NCI-H2029 treated with DMSO at 0.1 percent for 48 hours (cell line): Measurements from ENCODE around the gene AP3D1.

ENCODE experiments used
- DNase-seq: peaks from one replicate; lab custom pipeline; 2025; lab: John Stamatoyannopoulos, UW

Gene AP3D1

GRCh38 chr19:2180881-2181632 lies 29.7 kb upstream of the AP3D1 start:
- no peak for DNase-seq

DNA sequence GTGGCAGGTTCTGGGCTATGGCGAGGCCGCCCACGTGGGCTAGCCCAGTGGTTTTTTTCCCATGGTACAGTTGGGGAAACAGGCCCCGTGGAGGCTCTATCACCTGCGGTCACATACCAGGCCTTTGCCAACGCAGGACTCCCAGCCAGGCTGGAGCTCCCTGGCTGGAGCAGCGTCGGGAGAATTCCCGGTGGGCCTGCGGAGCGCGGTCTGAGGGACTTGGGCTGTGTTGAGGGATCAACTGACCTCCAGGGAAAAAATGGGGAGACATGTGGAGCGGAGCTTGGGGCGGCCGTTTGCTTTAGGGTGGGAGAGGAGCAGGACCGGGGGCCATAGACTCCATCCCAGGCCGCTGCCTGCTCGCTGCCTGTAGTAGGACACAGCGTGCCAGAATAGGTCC lies 28.7 kb upstream of the AP3D1 start:
- DNase-seq, result no peak

GRCh38 chr19:2179095-2179494 lies 27.7 kb upstream of the AP3D1 start:
- no peak for DNase-seq

GRCh38 chr19:2176337-2176994 lies 25.1 kb upstream of the AP3D1 start:
- DNase-seq, result no peak

DNA sequence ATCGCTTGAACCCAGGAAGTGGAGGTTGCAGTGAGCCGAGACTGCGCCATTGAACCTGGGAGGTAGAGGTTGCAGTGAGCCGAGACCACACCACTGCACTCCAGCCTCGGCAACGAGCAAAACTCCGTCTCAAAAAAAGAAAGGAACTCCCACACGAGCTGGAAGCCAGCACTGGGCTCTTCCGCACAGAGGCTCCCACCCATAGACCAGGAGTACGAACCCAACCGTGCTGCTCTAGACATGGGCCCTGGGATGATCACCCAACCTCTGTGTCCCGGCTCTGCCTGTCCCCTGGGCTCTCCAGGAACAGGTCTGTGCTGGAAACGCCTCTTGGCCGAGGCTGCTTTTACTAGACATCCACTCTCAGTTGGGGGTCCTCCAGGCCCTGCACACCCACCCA lies 24.4 kb upstream of the AP3D1 start:
- no peak for DNase-seq

DNA sequence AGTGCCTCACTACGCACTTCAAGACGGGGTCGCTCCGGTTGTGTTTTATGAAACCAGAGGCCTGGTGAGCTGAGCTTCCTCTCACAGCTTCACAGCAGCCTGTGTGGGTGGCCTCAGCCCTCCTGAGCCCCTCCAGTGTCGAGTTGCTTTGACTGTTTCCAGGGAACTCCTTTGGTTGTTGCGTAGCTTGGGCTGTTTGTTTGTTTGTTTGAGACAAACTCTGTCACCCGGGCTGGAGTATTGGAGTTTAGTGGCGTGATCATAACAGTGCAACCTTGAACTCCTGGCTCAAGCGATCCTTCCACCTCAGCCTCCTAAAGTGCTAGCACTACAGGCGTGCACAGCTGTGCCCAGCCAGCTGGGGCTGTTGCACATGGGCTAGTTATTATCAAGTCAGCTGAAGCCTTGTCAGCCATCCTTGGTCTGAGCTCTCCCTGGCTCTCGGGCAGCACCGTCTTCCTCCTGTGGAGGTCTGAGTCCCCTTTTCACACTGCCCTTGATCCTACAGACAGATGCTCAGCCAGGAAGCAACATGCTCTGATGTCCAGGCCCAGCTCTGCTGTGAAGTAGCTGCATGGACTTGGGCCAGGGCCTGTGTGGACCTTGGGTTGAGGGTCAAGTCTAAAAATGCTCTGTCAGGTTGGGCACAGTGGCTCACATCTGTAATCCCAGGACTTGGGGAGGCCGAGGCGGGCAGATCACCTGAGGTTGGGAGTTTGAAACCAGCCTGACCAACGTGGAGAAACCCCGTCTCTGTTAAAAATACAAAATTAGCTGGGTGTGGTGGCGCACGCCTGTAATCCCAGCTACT lies 22.6 kb upstream of the AP3D1 start:
- no peak for DNase-seq

GRCh38 chr19:2173388-2173766 lies 22.0 kb upstream of the AP3D1 start:
- DNase-seq, result no peak

- no peak for DNase-seq
Observed at GRCh38 chr19:2171349-2172145, 20.2 kb upstream of the AP3D1 start.

DNA sequence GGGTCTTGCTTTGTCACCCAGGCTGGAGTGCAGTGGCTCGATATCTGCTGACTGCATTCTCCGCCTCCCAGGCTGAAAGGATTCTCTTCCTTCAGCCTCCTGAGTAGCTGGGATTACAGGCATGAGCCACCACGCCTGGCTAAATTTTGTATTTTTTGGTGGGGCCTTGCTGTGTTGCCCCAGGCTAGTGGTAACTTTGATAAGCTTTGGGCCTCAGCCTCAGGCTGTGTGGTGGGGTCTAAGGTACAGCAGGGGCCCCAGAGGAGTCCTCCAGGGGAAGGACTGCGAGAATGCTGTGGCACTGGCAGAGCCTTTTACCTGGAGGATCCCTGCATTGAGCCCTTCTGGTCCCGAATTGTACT lies 19.6 kb upstream of the AP3D1 start:
- DNase-seq, result no peak

DNA sequence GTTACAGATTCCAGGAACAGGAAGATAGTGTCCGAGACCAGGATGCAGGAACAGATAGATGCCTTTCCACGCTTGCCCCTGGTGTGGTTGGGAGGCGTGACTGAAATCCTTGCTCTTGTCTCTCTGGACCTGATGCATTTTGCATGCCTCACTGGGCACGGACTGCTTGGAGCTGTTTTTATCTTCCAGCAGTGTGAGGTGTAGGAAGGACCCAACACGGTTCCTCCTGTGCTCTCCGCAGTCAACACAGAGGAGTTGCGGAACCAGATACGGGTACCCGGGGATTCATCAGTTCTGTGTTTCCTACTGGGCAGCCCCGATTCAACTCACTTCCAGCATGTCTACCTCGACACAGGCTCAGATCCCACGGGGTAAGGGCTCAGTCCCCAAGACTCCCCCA lies 18.9 kb upstream of the AP3D1 start:
- no peak for DNase-seq

DNA sequence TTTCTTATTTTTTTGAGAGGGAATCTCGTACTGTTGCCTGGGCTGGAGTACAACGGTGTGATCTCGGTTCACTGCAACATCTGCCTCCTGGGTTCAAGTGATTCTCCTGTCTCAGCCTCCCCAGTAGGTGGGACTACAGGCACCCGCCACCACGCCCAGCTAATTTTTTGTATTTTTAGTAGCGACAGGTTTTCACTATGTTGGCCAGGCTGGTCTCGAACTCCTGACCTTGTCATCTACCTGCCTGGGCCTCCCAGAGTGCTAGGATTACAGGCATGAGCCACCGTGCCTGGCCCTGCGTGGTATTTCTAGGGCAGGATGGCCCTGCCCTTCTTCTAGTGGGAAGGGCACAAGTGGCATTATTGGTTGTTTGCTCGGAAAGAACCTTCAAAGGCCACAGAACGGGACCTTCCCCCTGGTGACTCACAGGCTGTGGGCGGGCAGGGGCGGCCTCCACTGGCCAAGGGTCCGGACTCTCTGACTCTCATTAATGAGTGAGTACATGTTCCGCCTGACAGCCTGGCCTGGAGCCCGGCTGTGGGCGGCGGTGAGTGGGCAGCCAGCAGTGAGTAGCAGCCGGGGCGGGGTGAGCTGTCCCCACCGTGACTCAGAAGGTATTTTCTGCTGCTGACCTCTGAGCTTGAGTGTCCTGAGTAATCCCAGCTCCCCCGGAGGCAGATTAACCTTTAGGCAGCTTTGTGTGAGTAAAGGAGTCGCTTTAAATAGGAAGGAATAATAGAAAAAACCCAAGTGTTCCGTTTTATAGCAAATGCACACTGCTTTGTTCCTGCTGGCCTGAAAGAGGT lies 17.5 kb upstream of the AP3D1 start:
- DNase-seq, result peak; percentile 52

GRCh38 chr19:2167896-2168618 lies 16.7 kb upstream of the AP3D1 start:
- no peak for DNase-seq

DNA sequence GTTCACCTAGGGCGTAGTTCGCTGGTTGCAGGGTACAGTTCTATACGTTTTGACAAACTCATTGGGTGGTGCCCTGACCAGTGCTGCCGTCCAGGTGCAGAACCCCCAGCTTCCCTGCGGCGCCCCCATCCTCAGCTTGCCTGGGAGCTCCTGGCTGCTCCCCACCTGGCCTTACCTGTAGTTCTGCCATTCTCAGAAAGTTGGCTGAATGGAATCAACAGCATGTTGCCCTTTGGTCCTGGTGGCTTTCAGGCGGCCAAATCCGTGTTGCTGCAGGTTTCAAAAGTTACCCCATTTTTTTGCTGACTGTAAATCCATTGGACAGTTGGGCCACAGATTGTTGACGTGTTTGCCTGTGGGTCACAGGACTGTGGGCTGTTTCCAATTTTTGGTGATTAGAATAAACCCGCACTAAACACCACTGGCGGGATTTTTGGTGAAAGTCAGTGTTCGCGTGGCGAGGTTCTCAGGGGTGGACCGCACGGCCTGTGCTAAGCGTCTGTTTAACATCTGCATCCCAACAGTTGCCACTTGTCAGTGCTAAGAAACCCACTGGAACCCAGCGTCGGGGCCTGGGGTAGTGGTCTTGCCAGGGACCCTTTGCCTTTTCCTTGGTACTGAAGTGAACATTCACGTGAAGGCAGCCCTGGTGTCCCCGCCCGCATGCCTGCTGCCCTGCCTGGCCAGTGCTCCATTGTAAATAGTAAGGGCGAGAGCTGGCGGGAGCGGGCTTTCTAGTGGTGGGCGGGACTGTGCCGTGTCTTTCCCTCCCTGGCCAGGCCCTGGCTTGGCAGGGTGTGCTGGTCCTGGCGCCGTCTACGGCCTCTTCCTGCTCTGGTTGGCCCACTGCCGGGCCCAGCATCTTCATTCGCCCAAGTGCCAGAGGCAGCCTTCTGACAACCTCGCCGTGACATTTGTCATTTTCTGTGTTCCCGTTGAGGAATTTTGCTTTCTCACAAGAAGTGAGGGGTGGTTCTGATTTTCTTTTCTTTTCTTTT lies 15.7 kb upstream of the AP3D1 start:
- DNase-seq, result peak; percentile 93

DNA sequence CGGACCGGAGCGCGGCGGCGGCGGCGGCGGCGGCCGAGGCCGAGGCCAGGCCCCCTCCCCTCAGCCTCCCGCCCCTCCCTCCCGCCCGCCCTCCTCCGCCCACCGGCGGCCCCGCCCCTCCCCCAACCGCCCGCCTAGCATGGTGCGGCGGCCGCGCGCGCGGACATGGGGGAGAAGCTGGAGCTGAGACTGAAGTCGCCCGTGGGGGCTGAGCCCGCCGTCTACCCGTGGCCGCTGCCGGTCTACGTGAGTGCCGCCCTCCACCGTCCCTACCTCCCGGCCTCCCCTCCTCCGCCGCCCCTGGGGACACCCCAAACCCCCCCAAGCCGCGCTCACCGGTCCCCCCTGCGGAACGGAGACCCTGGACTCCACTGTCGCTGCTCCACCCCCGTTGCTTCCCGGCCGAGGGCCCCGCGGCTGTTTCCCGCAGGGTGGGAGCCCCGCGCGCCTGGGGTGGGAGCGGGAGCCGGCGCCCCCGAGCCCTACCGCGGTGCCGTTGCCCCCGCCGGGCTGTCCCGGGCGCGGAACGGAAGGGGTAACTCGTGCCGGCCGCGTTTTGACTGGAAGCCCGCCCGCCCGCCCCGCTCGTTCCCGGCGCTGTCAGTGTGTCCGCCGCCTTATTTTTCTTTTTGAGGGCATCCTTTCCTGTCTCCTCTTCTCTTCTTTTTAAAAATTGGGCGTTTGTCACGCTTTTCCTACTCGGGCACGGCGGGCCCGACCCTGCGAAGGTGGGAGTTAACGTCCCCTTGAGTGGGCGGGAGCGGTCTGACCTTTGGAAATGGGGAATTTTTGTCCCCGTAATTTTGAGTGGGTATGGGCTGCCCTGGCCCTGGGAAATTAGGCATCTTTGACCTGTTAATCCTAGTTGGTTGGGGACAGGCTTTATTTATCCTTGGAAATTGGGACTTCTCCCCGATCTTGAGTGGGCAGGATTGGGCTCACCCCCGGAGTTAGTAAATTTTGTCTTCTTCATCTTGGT lies 12.9 kb upstream of the AP3D1 start:
- DNase-seq, result no peak

DNA sequence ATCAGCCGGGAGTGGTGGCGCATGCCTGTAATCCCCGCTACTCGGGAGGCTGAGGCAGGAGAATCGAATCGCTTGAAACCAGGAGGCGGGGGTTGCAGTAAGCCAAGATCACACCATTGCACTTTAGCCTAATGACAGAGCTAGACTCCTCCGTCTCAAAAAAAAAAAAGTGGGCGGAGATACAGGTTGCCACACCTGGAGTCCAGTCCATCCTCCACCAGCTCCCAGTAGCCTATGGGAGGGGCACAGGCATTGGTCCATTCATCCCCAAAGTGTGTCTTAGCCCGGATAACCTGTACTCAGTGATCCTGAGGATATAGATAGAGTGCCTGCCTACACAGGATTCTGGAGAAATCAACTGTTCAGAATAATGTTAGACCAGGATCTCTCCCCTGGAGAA lies 9.0 kb upstream of the AP3D1 start:
- DNase-seq, result no peak

- no peak for DNase-seq
Observed at GRCh38 chr19:2157452-2157851, 6.1 kb upstream of the AP3D1 start.

DNA sequence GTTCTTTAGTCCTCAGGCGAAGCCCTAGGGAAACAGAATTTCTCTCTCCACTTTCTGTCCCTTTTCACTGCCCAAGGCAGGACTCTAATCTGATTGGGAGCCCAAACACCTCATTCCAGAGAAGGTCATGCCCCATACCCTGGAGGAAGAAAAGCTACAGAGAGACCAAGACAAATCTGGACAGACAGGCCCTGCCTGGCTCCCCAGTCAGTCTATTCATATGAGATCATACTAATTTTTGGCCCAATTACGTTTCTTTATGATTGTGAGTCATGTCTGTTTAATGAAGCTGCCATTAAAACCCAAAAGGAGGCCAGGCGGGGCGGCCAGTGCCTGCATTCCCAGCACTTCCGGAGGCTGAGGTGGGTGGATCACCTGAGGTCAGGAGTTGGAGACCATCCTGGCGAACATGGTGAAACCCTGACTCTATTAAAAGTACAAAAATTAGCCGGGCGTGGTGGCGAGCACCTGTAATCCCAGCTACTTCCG lies 3.3 kb upstream of the AP3D1 start:
- no peak for DNase-seq

- no peak for DNase-seq
Observed at GRCh38 chr19:2150794-2151338, 500 bp downstream of the AP3D1 start.
